HG03457 (cell line): ENCODE data around the gene IL6ST.
A peak's percentile ranks its signal among the peaks of the same experiment; 100 is the strongest.

Experiments
- ATAC-seq: cut with Tn5 transposase; IDR thresholded peaks from one replicate; pipeline ENCODE4 v1.9.1; 2021; ENCODE audit warnings: moderate number of reproducible peaks; ENCODE audit not compliant: unreplicated experiment

The IL6ST gene

DNA sequence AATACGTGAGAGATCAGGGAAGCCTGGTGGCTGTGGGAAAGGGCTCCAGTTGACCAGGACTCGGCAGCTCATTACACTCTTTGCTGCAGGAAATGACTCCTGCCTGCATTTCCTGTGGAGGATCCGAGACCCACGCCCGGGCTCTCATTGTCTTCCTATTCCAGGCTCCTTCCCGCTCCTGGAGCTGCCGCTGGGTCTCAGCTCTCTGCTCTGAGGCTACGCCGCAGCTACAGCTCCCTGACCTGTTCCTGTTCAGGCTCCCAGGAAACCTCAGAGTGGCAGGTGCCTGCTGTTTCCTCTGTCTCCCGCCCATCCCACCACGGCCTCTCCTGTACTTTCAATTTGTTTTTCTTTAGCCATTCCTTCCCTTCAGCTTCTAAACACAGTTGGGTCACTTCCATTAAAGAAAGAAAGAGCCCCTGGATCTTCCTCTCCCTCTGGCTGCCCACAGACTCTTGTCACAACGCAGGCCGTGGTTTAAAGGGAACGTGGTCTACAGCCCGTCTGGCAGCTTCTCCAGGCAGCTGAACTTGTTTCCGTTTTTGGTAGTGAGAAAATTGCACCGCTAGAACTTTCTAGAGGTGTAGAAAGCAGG, 71.5 kb downstream of the IL6ST start:
- ATAC-seq: no peak

DNA sequence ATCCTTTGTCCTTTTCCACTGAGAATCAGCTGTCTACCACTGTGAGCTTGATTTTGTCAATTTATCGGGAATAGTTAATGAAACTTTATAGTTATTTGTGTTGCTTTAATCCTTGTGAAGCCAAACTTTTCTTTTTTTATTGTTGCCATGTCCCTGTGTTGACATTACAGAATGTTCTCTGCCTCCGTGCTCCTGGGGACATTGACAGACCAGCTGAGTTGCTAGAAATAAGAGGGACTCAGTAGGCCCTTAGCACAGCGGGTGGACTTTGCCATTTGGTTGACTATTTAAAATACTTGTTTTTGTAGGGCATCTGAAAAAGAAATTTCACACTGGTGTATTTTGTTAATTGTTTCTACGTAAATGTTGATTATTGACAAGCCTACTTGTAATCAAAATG, 73.1 kb downstream of the IL6ST start:
- no peak for ATAC-seq

DNA sequence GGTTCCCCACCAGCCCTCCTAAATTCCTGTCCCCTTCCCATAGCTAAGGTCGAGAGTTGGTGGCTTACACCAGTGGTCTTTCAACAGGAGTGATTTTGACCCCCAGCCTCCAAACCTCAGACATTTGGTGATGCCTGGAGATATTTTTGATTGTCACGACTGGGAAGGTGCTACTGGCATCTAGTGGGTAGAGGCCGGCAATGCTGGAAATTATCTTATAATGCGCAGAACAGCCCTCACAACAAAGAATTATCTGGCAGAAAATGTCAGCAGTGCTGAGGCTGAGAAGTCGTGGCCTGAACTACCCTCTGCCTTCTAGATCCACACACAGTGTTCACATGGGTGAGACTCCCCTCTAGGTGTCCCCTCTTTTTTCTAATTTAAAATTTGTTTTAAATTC, 74.0 kb downstream of the IL6ST start:
- no peak for ATAC-seq

DNA sequence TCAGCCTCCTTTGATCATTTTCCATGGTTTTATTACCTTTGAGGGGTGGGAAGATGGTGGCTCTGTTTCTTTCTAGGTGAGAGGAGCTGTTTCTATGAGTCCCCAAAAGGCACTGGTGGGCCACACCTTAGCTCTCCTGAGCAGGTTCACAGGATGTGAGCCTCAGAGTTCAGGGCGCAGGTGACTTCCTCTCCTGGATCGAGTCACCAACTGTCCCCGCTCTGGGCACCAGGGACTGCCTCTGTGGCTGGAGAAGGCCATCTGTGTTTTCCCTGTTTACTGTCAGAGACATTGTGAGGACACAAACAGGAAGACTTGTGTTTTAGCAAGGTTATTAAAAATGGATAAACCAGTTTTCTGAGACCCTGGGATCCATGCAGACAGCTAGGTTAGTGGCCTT, 75.1 kb downstream of the IL6ST start:
- ATAC-seq: no peak

DNA sequence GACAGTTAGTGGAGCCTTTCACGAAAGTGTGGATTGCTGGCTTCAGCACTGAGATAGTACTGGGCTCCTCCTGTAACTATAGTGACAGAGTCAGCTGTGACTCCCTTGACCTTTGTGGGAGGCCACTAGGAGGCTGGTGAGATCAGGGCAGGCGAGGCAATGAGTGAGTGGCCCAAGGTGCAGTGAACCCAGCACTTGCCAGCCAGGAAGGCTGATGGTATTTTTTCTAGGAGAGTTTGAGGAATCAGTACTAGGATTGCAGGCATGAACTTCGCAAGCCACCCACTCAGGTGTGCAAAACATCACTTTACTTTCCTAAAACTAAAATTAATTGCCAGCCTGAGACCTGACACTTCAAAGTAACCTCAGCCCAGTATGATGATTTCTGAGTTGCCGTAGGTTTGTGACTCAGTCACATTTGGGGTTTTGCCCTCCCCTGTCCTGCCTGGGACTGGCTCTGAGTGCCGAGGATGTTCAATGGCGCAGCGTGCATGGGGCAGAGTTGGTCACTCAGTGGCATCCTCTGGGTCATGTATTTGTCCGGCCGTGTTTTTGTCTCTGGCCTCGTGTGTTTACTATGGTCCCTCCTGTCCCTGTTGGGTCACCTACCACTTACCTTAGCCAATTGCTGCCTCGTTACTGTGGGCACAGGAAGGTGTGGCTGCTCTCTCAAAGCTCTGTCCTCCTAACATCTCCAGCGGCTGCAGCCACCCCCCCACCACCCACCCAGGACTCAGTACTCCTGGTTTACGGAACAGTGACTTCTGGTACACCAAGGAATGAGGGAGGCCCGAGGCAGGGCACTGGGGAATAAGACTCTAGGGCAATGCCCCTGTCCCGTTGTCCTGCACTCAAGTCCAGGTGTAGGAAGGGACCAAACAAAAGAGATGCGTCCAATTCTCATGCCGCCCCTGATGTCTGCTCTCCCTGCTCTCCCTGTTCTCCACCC, 76.4 kb downstream of the IL6ST start:
- ATAC-seq: no peak

DNA sequence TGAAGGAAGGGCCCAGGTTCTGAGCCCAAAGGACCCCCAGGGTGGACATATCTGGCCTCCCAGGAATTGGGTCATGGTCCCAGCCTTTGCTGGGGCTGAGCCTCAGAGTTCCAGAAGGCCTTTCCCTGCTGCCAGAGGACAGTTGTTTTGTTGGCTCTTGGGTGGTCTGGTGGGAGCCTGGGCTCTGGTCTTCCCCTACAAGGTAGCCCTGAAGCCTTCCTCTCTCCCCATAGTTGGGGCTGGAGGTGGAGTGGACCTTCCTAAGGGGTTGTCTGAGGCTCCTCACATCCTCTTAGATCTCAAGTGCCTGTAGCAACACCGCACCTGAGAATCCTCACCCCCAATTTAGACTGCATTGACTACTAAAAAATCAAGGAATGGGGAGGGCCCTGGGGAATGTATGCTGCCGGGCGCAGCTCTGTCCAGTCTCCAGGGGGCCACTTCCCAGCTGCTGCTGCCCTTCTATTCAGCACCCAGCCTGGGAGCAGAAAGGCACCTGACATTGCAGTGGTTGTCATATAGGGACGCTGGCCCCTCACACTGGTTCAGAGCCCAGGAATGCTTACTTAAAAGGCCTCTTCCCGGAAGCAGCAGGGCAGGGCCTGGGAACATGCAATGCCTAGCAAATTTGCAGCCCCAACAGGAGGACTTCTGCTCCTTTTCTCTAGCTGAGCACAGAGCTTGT, 77.2 kb downstream of the IL6ST start:
- no peak for ATAC-seq

DNA sequence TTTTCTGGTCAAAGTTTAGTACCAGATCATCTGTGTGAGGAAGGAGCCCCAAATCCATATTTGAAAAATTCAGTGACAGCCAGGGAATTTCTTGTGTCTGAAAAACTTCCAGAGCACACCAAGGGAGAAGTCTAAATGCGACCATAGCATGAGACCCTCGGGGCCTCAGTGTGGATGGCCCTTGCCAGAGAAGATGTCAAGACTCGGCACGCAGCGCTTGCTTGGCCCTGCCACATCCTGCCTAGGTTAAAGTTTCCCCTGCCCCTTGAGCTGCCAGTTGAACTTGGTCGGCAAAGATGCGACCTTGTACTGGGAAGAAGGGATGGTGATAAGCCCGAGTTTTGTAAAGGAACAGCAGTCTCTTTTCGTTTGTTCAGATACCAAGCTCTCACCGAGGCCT, 77.8 kb downstream of the IL6ST start:
- ATAC-seq: no peak

DNA sequence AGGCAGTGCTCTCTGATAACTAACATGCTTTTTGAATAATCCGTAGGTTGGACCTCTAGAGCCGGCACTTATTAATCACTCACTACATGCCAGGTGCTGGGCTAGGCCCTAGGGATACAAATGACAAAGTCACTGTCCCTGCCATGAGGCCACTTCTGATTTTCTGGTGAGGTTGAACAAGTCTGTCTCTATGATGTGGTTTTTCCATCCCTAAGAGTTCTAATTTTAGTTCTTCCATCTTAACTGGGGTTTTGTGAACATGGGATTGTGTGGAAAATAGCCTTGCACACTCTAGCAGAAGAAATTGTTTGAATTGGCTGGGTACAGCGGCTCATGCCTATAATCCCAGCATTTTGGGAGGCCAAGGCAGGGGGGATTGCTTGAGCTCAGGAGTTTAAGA, 79.0 kb downstream of the IL6ST start:
- ATAC-seq: no peak

DNA sequence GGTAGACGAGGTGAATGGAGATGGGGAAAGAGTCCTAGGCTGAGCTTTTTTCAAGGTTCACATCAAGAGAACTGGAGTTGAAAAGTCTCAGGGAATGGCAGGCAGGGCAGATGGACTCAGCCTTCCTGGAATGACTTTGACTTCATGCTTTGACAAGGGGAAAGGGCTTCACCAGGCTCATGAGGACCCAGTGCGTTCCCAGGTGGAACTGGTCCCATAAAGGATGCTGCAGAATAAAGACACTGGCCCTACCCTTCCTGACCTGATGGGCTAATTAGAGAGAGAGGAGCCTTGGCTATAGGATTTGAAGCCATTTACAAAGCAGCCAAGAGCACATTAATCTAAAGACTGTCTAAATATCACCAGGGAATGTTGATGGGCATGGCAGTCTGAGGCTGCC, 79.8 kb downstream of the IL6ST start:
- ATAC-seq: no peak

DNA sequence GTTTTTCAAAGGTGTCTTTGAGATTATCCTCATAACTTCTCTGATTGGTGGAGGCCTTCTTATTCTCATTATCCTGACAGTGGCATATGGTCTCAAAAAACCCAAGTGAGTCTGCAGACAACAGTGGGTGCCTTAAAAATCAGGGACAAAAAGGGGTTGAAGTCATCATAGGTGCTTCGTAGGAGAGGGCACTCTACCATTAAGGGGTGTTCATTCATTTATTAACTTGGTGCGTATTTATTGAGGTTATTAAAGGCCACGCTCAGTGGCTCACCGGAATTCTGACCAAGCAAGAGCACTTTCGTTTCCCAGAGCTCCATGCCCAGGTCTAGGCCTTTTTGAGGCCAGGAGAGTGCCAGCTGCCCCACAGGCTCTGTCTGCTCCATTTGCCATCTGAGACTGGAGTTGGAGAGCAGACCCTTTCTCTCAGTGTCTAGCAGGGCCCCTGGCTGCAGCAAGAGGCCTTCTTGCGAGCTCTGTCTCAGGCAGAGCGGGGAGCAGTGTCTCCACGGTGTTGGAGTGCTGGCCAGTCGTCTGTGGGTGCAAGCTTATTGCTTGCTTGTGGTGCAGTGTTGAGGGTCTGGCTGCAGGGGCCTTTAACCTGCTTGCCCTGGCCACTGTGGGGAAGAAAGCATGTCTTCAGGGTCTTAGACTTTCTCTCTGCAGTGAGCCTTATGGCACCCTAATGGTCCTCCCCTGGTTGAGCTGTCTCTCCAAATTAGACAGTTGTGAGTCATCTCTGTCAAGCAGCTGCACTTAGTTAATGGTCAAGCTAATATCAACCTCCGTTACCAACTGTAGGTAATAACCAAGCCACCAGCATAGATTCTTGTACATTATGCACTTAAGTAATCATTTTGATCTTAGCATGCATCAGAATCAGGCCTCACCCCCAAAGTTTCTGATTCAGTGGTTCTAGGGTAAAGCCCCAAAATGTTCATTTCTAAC, 81.0 kb downstream of the IL6ST start:
- ATAC-seq: peak; percentile 88

- no peak for ATAC-seq
These were observed 82.7 kb downstream of the IL6ST start for GRCh38 chr5:55911784-55912653.

DNA sequence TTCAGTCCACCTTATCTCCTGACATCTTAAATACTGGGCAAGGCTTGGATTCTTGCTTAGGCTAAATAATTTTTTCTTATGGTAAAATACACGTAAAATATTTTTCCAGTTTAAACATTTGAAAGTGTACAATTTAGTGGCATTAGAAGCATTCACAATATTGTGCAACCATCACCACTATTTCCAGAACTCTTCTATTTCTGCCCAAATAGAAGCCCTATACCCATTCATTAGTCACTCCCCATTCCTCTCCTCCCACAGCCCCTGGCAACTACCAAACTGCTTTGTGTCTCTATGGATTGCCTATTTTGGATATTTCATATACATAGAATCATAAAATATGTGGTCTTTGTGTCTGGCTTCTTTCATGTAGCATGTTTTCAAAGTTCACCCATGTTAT, 86.0 kb downstream of the IL6ST start:
- ATAC-seq: no peak

- no peak for ATAC-seq
These were observed 86.8 kb downstream of the IL6ST start for GRCh38 chr5:55907927-55908326.

- no peak for ATAC-seq
These were observed 89.5 kb downstream of the IL6ST start for GRCh38 chr5:55905251-55905650.

DNA sequence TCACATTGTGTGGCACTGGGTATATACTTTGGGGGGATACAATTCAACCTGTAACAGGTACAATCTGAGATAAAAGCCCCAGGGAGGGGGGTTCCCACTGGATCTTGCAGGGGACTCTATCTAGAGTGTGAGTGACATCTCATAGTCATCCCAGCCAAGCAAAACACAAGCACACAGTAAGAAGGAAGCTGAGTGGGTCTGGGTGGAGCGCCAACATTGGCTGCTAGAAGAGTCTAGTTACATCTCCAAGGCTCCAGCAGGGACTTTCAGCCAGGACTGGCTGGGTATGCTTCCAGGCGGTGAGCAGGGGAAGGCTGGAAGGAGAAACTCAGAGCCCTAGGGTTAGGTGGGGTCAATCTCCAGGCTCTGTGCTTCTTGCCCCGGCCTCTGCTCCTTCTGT, 90.6 kb downstream of the IL6ST start:
- no peak for ATAC-seq

DNA sequence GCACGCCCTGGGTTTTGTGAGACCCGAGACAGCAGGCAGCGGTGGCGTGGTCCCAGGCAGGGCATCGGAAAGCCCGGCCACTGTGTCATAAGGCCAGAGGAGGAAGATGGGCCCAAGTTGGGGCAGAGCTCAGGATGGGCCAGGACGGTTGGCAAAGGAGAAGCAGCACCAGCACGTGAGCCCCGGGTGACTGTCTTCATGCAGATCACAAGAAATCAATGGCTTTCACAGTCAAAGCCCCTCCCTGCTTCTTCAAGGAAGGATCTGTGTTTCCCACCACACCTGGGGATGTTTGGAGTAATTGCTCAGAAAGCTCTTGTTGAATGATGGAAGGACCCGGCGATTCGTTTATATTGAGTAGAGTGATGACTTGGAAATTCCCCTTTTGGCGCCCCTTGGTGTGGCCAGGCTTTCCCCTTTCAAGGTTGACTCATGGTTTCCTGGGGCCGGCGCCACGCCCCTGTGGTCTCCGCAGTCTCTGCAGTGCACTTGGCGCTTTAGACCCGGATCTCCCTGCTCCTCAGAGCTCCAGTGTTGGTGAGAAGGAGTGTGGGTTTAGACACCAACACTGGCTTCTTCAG, 91.6 kb downstream of the IL6ST start:
- peak; percentile 83 for ATAC-seq

DNA sequence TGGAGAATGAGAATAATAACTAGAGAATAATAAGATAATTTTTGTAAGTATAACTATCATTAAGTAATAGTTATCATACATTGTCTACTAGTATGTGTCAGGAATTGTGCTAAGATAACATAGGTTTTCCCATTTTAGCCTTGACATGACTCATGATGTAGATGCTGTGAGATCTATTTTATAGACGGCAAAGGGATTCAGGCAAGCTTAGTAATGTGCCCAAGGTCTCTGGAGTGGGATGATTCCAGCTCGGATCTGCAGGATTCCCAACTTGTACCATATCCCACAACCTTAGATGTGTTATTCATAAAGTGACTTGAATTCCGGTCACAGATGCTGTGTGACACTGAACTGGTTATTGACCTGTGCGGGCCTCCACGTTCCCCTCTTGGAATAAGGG, 92.1 kb downstream of the IL6ST start:
- ATAC-seq: no peak

DNA sequence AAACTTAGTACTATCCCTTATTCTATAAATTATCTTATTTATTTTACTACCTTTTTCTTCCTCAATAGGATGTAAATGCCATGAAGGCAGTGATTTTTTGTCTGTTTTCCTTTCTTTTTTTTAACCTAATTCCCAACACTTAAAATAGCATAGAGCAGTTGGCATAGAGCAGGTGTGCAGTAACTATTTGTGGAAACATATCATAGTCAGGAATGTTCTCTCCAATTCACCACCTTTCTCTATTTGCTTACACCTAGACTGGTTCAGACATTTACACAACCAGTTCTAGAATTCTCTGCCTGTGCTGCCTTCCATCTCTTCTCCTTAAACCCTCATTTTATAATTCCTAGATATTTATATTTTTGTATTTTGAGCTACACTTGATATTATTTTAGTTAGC, 94.0 kb downstream of the IL6ST start:
- ATAC-seq: no peak

DNA sequence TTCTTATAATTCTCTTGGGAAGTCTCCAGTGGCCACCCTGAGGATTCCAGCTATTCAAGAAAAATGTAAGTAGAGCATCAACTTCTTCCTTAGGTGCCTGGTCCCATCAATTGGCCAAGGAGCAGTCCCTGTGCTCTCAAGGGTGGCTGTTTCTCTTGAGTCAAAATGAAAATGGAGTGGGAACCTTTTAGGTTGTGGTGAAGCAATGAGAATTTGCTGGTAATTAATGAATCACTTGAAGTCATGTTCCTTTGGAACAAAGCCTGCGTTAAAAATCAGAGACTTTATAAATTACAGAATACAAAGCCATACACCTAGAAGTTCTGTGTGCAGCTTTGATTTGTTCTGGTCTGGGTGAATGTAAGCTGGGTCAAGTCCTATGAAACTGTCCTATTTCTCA, 94.7 kb downstream of the IL6ST start:
- no peak for ATAC-seq

DNA sequence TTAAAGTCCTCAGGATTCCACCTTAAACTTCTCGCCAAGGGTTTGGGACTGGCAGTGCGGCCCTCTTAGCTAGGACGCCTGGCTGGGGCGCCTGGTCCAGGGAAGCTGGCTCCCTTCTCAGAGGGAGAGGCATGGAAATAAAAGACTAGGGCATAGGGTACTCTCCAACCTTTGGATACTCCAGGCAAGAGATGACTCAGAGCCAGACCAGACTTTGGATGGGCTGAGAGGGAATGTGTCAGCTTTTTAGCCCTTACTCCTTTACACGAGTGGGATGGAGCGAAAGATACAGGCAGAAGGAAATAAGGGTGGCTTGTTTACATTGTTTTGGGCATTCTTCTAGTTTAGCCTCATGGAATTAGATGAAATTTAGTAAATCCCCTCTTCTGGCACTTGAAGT, 95.4 kb downstream of the IL6ST start:
- no peak for ATAC-seq
